Neural cell (in vitro differentiated cells): ENCODE results near the gene EXOC3L1. TPM values are rescaled to one million over a fixed set of nuclear protein-coding genes. Genes with fewer than 3 reads are reported as not detected.

Experiments used
- H2AFZ ChIP-seq: fragments of 200-600, 300-800 bp; sonication (generic), shearing (Covaris generic); 2 replicates; pipeline ENCODE4 v1.6.0; 2014; ENCODE audit warnings: low read depth, mild to moderate bottlenecking, antibody characterized with exemption, low read length, moderate library complexity
- H3F3A ChIP-seq: fragments of 200-600 bp; shearing (Covaris generic); 2 replicates; pipeline ENCODE4 v1.6.1; 2016; ENCODE audit warnings: mild to moderate bottlenecking, moderate library complexity, mixed read lengths, antibody characterized with exemption, low read length; ENCODE audit not compliant: insufficient read depth, poor library complexity, severe bottlenecking
- H3K27ac ChIP-seq: fragments of 200-600, 300-800 bp; sonication (generic), shearing (Covaris generic); 2 replicates; pipeline ENCODE4 v1.5.1; 2014; ENCODE audit warnings: mild to moderate bottlenecking, low read length, moderate library complexity
- H3K27me3 ChIP-seq: fragments of 300-800, 200-600 bp; sonication (generic), shearing (Covaris generic); 2 replicates; pipeline ENCODE4 v1.6.0; 2014; ENCODE audit warnings: mild to moderate bottlenecking, low read depth, low read length, moderate library complexity; ENCODE audit not compliant: insufficient read depth
- H3K36me3 ChIP-seq: fragments of 300-800, 200-600 bp; sonication (generic), shearing (Covaris generic); 2 replicates; pipeline ENCODE4 v1.5.1; 2014; ENCODE audit warnings: mild to moderate bottlenecking, antibody characterized with exemption, low read length, moderate library complexity; ENCODE audit not compliant: insufficient read depth
- H3K4me2 ChIP-seq: fragments of 300-800, 200-600 bp; sonication (generic), shearing (Covaris generic); 2 replicates; pipeline ENCODE4 v1.6.0; 2014; ENCODE audit warnings: mild to moderate bottlenecking, low read length
- H3K4me3 ChIP-seq: fragments of 300-800, 200-600 bp; sonication (generic), shearing (Covaris generic); 2 replicates; pipeline ENCODE4 v1.5.1; 2014; ENCODE audit warnings: mild to moderate bottlenecking, low read length, moderate library complexity
- H3K79me2 ChIP-seq: fragments of 200-600 bp; shearing (Covaris generic); replicated peaks from 2 replicates; pipeline ENCODE4 v1.6.0; 2014; ENCODE audit warnings: mild to moderate bottlenecking, low read length, moderate library complexity; ENCODE audit not compliant: insufficient read depth
- H3K9ac ChIP-seq: fragments of 300-800, 200-600 bp; sonication (generic), shearing (Covaris generic); 2 replicates; pipeline ENCODE4 v1.6.1; 2016; ENCODE audit warnings: mild to moderate bottlenecking, low read length, mixed read lengths
- H3K9me2 ChIP-seq: fragments of 200-600 bp; shearing (Covaris generic); 2 replicates; pipeline ENCODE4 v1.6.1; 2016; ENCODE audit warnings: mild to moderate bottlenecking, low read length, mixed read lengths; ENCODE audit not compliant: insufficient read depth
- H3K9me3 ChIP-seq: fragments of 200-600, 300-800 bp; sonication (generic), shearing (Covaris generic); 2 replicates; pipeline ENCODE4 v1.6.1; 2016; ENCODE audit warnings: mild to moderate bottlenecking, mixed run types, low read length, moderate library complexity, mixed read lengths
- H4K20me1 ChIP-seq: fragments of 200-600 bp; shearing (Covaris generic); 2 replicates; pipeline ENCODE4 v1.6.1; 2016; ENCODE audit warnings: mild to moderate bottlenecking, mixed run types; ENCODE audit not compliant: insufficient read depth
- EP300 ChIP-seq: fragments of 450-650 bp; conservative IDR thresholded peaks from 2 replicates; pipeline ENCODE4 v1.6.1; 2014; ENCODE audit warnings: antibody characterized with exemption, mild to moderate bottlenecking, moderate library complexity; ENCODE audit not compliant: poor library complexity, severe bottlenecking
- EZH2 ChIP-seq: fragments of 200-600, 300-800 bp; shearing (Covaris generic), sonication (generic); IDR thresholded peaks from 2 replicates; pipeline ENCODE4 v1.6.1; 2014; ENCODE audit warnings: antibody characterized with exemption, low read length, borderline replicate concordance, mild to moderate bottlenecking; ENCODE audit not compliant: insufficient read depth, poor library complexity, severe bottlenecking
- MXI1 ChIP-seq: fragments of 450-650 bp; conservative IDR thresholded peaks from 2 replicates; pipeline ENCODE4 v1.6.1; 2014; ENCODE audit warnings: antibody characterized with exemption, mild to moderate bottlenecking; ENCODE audit not compliant: poor library complexity, severe bottlenecking
- POLR2AphosphoS5 ChIP-seq: IDR thresholded peaks from 2 replicates; pipeline ENCODE4 v1.6.1; 2012
- RAD21 ChIP-seq: fragments of 450-650 bp; conservative IDR thresholded peaks from 2 replicates; pipeline ENCODE4 v1.6.1; 2014; ENCODE audit warnings: antibody characterized with exemption, mild to moderate bottlenecking, moderate library complexity
- SMC3 ChIP-seq: fragments of 450-650 bp; conservative IDR thresholded peaks from 2 replicates; pipeline ENCODE4 v1.6.1; 2014; ENCODE audit warnings: antibody characterized with exemption, mild to moderate bottlenecking, moderate library complexity; ENCODE audit not compliant: poor library complexity
- TAF1 ChIP-seq: IDR thresholded peaks from 2 replicates; pipeline ENCODE4 v1.6.1; 2012; ENCODE audit warnings: low read depth
- polyA plus RNA-seq: library from polyadenylated mRNA; depleted of rRNA; stranded (reverse); fragments of >200 nt; gene quantifications from 2 replicates; pipeline ENCODE4 v1.2.3, GENCODE V29; 2014
- TF ChIP-seq, protein P1 (sequence below): IDR thresholded peaks from 2 replicates; pipeline ENCODE4 v1.6.1; 2012; ENCODE audit warnings: borderline replicate concordance
- TF ChIP-seq, protein P2 (sequence below): fragments of 450-650 bp; IDR thresholded peaks from 2 replicates; pipeline ENCODE4 v1.5.1; 2014; ENCODE audit warnings: antibody characterized with exemption, mild to moderate bottlenecking, moderate library complexity; ENCODE audit not compliant: poor library complexity, severe bottlenecking

EXOC3L1 gene
- polyA plus RNA-seq, 1 donor from 2014 or later = 0.43 TPM

DNA sequence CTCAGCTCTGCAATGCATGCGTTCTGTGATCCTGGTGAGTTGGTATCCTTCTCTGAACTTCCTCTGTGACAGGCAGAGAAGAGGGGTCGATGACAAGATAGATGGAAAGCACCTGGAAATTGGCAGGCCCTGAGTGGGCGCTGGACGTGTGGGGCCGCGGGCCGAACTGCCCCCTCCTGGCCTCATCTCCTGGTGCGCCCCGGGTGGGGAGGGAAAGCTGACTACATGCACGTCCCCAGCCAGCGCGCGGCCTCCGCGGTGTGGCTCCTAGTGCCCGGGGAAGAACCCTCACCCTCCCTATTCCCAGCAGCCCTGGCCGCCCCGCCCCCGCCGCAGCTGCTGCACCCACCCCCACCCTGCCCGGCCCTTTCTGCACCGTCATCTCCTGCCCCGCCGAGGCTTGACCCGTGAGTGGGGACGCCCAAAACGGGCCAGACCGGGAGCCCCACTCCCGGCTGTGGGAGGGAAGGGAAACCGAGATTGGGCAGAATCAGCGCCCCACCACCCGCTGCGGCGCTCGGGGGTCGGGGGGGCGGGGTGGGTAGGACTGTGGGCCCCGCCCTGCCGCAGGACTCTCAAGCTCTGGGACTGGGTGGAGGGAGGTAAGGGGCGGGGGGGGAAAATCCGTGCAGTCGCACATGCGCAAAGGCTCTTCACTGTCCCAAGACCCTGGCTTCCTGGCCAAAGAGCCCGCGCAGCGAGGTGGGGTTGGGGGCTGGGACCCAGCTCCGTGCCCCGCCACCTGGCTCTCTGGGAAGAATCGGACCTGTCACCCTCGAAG is 19.6 kb downstream of the EXOC3L1 start, which contains the start of gene NOL3:
Gene NOL3, plus strand, starts transcription at position 371 of the 781 bp plus-strand sequence.
- Histone ChIP-seq H3K4me3 (peak within 1 kb of the TSS; percentile 52), H2AFZ (no peak within 1 kb of the TSS), H3K27ac (no peak within 1 kb of the TSS), H3K4me2 (no peak within 1 kb of the TSS), H3K9ac (no peak within 1 kb of the TSS), H3K9me3 (no peaks in the 10 kb centered on the region), H3K27me3 (peaks cover 94% of the 10 kb centered on the region), H3F3A (no peaks in the 10 kb centered on the region), H3K9me2 (no peaks in the 10 kb centered on the region), H3K36me3 (no peaks in the 10 kb centered on the region), H3K79me2 (no peaks in the 10 kb centered on the region), H4K20me1 (peaks cover 8% of the 10 kb centered on the region)
- TF ChIP-seq EZH2 (no peak), TAF1 (no peak), SMC3 (no peak), POLR2AphosphoS5 (no peak), MXI1 (no peak), EP300 (no peak), RAD21 (no peak)
- TF ChIP-seq, protein P1, sequence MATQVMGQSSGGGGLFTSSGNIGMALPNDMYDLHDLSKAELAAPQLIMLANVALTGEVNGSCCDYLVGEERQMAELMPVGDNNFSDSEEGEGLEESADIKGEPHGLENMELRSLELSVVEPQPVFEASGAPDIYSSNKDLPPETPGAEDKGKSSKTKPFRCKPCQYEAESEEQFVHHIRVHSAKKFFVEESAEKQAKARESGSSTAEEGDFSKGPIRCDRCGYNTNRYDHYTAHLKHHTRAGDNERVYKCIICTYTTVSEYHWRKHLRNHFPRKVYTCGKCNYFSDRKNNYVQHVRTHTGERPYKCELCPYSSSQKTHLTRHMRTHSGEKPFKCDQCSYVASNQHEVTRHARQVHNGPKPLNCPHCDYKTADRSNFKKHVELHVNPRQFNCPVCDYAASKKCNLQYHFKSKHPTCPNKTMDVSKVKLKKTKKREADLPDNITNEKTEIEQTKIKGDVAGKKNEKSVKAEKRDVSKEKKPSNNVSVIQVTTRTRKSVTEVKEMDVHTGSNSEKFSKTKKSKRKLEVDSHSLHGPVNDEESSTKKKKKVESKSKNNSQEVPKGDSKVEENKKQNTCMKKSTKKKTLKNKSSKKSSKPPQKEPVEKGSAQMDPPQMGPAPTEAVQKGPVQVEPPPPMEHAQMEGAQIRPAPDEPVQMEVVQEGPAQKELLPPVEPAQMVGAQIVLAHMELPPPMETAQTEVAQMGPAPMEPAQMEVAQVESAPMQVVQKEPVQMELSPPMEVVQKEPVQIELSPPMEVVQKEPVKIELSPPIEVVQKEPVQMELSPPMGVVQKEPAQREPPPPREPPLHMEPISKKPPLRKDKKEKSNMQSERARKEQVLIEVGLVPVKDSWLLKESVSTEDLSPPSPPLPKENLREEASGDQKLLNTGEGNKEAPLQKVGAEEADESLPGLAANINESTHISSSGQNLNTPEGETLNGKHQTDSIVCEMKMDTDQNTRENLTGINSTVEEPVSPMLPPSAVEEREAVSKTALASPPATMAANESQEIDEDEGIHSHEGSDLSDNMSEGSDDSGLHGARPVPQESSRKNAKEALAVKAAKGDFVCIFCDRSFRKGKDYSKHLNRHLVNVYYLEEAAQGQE = no peak
- TF ChIP-seq, protein P2, sequence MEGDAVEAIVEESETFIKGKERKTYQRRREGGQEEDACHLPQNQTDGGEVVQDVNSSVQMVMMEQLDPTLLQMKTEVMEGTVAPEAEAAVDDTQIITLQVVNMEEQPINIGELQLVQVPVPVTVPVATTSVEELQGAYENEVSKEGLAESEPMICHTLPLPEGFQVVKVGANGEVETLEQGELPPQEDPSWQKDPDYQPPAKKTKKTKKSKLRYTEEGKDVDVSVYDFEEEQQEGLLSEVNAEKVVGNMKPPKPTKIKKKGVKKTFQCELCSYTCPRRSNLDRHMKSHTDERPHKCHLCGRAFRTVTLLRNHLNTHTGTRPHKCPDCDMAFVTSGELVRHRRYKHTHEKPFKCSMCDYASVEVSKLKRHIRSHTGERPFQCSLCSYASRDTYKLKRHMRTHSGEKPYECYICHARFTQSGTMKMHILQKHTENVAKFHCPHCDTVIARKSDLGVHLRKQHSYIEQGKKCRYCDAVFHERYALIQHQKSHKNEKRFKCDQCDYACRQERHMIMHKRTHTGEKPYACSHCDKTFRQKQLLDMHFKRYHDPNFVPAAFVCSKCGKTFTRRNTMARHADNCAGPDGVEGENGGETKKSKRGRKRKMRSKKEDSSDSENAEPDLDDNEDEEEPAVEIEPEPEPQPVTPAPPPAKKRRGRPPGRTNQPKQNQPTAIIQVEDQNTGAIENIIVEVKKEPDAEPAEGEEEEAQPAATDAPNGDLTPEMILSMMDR = no peak

DNA sequence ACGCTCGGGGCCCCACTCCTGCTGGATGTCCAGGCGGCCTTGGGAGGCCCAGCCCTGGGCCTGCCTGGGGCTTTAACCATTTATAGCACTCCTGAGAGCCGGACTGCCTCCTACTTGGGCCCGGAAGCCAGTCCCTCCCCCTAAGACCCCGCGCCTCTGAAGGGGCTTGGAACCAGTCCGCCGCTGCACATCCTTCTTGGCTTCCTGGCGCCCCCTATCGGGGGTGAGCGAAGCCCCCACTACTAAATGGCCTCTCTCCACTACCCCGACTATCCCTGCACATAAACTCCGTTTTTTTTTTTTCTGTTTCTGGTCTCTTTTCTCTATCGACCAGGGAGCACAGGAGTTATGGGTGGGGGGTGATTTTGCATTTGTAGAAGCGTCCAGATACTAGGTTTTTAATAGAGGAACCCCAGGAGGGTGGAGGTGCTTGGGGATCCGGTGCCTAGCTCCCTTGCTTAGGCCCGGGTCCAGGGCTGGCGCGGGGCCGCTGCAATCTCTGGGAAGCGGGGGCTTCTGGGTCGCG is 20.2 kb downstream of the EXOC3L1 start:
- TF ChIP-seq MXI1 (no peak), TAF1 (no peak)
- TF ChIP-seq, protein P2 = peak; percentile 58
- Histone ChIP-seq H3K27ac (no peak overlapping the region), H2AFZ (no peak overlapping the region), H3K4me3 (peak overlapping the region; percentile 52), H3K79me2 (no peaks in the 10 kb centered on the region), H3K9me3 (no peaks in the 10 kb centered on the region), H3K36me3 (no peaks in the 10 kb centered on the region), H3F3A (no peaks in the 10 kb centered on the region), H3K9me2 (no peaks in the 10 kb centered on the region), H3K27me3 (peaks cover 94% of the 10 kb centered on the region), H3K9ac (no peak overlapping the region), H3K4me2 (no peak overlapping the region), H4K20me1 (peaks cover 4% of the 10 kb centered on the region)
